Activated CD4-positive, alpha-beta T cell treated with anti-CD3 and anti-CD28 coated beads, Interleukin-2, Interleukin-4, amounts not matched to agents 100 ng/mL and 50 ng/mL, durations not matched to agents 16 hours and 8 hours (primary cell): ENCODE measurements around the gene KRT222.

Experiments used
- DNase-seq: peaks from one replicate; pipeline ENCODE4 v3.0.0-alpha.2; 2020; ENCODE audit warnings: low spot score

Gene KRT222

GRCh38 chr17:40615068-40615840, 49.7 kb downstream of the KRT222 start:
- DNase-seq: no peak

DNA sequence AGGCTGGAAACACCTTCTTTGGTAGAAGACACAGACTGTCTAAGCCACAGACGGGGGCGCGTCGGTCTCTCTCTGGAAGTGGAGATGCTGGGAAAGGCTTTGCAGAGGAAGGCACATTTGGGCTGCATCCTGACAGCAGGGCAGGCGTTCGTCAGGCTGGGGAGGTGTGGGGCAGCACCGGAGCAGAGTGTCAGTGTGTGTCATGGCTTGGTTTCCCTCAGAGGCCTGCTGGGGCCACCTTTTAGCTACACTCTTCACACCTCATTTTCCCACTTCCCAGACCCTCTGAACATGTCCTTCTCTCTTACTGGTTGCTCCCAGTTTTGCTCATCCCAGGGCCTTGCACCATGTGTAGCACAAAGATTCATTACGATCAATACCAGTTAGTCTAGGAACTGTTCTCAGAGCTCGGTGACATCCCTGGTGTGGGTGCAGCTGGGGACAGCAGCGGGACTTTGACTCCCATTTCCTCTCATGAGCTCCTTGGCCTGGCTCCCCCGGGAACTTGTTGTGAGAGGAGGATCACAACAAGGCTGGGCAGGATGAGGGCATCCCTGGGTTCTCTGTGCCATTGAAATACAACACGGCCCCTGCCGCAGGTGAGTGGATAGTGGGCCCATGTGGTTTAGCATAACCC, 50.4 kb downstream of the KRT222 start:
- no peak for DNase-seq

DNA sequence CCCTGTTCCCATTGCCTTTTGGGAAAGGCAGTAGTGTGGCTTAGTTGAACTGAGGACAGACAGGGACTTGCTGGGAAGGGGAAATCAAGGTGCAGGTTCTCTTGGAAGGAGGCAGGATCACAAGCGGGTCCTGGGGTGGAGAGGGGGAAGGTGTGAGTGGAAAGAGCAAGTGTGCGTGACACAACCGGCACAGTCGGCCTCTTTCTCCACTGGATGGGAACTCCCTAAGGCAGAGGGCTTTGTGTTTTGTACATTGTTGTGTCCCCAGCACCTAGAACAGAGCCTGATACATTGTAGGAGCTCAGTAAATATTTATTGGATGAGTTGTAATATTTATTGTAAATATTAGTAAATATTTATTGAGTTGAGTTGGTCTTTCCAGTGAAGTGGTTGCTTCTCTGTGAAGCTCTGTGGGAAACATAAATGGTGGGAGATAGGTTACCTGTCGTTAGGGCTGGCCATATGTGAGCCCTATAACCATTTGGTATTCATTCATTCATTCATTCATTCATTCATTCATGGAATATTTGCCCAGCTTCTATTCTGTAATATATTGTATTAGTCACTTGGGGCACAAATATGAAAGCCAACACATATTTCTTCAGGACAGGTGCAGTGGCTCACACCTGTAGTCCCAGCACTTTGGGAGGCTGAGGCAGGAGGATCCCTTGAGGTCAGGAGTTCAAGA, 51.4 kb downstream of the KRT222 start:
- DNase-seq: no peak

DNA sequence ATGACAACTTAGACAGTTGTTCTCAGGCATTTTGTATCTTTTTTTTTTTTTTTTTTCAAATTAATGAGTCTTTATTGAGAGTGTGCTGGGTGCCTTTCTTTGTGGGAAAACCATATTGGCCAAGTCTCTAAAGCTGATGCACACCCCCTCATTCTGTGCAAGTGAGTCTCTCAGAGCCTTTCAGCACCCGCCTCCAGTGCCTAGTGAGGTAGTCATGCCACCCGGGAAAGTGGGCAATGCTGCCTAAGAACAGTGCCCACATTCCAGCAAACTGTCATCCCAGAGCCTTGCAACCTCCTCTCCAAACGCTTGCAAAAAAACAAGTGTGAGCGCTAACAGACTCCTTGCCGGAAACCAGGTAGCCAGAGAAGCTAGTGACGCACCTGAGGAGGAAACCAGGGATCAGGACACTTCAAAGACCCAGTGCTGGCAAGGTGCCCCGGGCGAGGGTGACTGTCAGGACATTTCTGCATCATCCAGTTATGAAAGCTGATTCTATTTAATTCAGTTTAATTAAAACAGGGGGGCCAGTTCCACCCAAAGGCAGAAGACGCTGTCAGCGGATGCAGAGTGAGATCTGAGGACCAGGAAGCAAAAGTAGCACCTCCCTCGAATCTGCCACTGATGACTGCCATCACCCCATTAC, 52.3 kb downstream of the KRT222 start:
- no peak for DNase-seq

- no peak for DNase-seq
Measured at GRCh38 chr17:40611840-40612474, 53.0 kb downstream of the KRT222 start.

- DNase-seq: peak; percentile 58
Measured at GRCh38 chr17:40610359-40610758, 54.6 kb downstream of the KRT222 start.

DNA sequence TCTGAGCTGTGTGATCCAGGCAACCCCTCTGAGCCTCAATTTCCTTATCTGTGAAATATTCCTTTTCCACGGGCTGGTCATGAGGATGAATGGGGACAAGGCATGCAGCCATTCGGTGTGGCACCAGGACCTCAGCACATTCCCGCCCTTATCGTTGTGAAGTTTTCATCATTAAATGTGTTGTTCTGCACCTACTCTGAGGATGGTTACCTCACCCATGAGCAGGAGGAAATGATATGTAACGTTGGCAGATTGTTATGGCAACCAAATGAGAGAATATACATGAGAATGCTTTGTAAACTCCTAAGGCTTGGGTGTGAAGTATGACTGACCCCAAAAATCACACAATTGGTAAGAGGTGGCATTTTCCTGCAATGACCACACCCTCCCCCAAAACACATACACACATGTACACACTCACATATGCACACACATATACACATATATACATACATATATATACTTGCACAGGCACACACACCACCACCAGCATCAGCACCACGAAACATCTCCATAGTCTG, 56.9 kb downstream of the KRT222 start:
- peak; percentile 66 for DNase-seq

DNA sequence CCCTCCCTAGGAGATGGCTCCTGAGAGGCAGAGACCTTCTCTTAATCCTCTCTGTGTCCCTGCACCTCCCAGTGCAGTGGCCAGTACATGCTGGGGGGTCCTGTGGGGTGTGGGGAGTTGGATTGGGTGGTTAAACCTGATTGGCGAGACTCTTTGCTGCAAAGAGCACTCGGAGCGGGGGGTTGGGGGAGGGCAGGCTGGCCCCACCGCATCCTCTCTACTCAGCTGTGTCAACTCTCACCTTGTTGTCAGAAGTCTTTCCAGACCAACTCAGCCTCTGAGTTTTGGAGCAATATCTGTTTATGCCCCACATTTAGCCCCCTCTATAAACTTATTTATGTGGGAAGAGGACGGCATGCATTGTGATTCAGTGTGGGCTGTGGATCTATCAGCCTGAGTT, 57.3 kb downstream of the KRT222 start:
- DNase-seq: no peak

GRCh38 chr17:40606548-40607353, 58.2 kb downstream of the KRT222 start:
- no peak for DNase-seq

DNA sequence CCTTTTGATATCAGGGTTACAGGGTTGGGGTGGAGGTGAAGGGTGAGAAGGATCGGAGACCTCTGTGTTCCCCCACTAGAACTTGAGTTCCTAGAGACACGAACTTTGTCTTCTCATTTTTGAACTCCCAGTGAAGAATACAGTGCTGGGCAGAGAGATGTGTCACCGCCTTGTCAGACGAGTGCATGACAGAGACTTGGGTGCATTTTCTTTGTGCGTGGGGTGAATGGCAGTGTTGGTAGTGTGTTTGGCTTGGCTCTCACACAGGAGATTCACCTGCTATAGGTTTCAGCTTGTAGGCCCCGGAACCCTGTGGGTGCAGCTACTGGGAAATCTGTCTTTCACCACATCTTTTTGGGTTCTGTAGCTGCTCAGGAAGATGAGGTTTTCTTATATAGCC, 59.7 kb downstream of the KRT222 start:
- peak; percentile 44 for DNase-seq
